NCI-H446 (cell line): ENCODE measurements around the gene CLCN1.

Source experiments
- DNase-seq, 2 experiments: peaks; one replicate each; lab custom pipeline; 2025; lab: John Stamatoyannopoulos, UW

CLCN1 gene

GRCh38 chr7:143334244-143334643, 18.3 kb downstream of the CLCN1 start:
- no peak for DNase-seq

DNA sequence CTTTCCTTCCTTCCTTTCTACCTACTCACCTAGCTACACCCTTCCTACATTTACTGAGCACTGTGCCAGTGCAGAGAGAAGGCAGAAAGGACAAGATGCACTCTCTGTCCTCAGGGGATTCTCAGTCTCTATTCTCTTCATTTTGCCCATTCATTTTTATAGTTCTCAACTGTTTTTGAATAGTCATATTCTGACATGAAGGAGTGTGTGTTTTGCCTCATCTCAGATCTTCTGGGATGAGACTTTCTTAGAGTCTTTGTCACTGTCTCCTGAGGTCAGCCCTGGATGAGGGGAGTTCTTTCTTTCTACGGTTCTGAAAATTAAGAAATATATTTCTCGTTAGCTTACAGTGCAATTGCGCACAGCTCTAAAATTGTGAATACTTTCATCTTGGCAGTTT, 21.3 kb downstream of the CLCN1 start:
- DNase-seq: no peak

DNA sequence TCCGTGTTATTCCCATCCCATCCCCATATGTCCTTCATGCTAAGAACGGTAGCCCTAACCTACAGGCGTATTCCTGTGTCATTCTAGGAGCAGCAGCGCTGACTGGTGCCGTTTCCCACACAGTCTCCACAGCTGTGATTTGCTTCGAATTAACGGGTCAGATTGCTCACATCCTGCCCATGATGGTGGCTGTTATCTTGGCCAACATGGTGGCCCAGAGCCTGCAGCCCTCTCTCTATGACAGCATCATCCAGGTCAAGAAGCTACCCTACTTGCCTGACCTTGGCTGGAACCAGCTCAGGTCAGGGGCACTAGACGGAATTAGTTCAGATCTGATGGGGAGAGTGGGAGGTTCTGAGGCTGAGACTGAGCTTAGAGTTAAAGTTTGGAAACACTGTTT, 25.9 kb downstream of the CLCN1 start:
- no peak for DNase-seq

GRCh38 chr7:143343596-143343995, 27.7 kb downstream of the CLCN1 start:
- DNase-seq: no peak

DNA sequence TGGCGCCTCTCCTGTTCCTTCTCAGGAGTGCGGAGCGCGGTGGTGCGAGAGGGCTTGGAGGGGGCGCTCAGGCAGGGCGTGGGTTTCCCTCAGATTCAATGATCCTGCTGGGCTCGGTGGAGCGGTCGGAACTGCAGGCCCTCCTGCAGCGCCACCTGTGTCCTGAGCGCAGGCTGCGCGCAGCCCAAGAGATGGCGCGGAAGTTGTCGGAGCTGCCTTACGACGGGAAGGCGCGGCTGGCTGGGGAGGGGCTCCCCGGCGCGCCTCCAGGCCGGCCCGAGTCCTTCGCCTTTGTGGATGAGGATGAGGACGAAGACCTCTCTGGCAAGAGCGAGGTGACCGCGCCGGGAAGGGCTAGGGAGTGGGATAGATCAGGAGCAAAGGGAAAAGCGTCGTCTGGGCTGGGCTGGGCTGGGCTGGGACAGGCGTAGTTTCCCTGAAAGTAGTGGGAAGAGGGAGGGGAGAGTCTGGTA, 29.6 kb downstream of the CLCN1 start:
- no peak for DNase-seq

- DNase-seq: no peak
Observed at GRCh38 chr7:143346018-143346417, 30.1 kb downstream of the CLCN1 start.

GRCh38 chr7:143347950-143348349, 32.0 kb downstream of the CLCN1 start:
- DNase-seq: no peak

DNA sequence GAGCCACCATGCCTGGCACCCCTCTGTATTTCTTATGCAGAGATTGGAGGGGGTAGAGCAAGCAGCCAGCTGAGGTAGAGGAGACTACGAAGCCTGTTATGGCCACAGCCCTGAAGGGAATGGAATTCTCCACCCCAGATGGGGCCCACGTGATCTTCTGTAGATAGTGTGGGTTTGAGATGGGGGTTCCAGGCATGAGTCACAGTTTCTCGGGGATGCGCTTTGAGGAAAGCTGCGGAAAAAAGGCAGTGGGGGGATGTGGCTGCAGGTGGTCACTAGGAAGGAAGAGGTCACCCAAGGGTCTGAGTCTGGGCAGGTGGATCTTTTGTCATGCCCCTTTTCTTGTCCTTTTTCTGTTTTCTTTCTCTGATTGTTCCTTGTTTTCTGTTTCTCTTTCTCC, 35.1 kb downstream of the CLCN1 start:
- DNase-seq: no peak

DNA sequence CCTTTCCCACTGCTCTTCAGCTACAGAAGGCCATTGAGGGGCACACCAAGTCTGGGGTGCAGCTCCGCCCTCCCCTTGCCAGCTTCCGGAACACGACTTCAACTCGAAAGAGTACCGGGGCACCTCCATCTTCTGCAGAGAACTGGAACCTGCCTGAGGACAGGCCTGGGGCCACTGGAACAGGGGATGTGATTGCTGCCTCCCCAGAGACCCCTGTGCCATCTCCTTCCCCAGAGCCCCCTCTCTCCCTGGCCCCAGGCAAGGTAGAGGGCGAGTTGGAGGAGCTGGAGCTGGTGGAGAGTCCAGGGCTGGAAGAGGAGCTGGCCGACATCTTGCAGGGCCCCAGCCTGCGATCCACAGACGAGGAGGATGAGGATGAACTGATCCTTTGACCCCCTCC, 35.7 kb downstream of the CLCN1 start:
- DNase-seq: no peak

GRCh38 chr7:143352531-143353002, 36.7 kb downstream of the CLCN1 start:
- no peak for DNase-seq

GRCh38 chr7:143354376-143354775, 38.5 kb downstream of the CLCN1 start:
- no peak for DNase-seq

- no peak for DNase-seq
Observed at GRCh38 chr7:143354965-143355364, 39.1 kb downstream of the CLCN1 start.

DNA sequence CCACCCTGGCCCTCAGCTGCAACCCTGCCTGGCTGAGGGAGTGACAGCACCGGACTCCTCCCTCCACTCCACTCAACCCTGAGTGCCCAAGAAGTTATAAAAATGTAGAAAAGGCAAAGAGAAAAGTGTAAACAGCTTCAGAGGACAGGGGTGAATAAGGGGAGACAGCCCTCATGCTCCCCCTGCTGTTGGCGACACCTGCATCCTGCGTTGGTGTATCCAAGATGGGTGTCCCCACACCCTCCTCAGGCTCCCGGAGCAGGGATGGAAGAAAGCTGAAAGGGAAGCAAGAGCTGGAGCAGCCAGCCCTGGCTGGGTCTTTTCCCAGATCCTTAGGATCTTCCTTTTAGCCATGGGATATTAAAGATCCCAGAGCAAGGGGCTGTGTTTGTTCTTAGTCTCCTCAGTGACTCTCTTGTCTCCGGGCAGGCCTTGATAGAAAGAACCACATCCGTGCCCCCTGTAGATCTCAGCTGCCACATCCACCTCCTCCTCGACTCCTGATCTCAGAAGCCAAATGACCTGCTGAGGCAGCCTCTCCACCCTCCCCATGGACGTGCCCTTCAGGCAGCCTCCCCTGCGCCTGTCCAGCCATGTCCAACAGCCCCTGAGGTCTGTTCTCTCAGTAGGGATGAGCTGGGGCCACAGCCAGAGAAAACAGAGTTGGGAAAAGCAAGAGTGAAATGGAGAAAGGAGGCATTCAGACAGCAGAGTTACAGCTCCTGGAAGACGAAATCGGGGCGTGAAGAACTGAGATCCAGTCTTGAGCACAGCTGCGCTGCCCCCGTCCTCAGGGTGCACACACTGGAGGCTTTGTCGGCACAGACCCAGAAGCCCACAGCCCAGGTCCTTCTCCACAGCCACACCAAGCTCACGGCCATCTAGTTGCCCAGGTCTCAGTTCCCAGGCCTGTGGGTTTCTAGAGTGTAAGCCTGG, 39.8 kb downstream of the CLCN1 start:
- DNase-seq: no peak

GRCh38 chr7:143356414-143357050, 40.6 kb downstream of the CLCN1 start:
- no peak for DNase-seq

DNA sequence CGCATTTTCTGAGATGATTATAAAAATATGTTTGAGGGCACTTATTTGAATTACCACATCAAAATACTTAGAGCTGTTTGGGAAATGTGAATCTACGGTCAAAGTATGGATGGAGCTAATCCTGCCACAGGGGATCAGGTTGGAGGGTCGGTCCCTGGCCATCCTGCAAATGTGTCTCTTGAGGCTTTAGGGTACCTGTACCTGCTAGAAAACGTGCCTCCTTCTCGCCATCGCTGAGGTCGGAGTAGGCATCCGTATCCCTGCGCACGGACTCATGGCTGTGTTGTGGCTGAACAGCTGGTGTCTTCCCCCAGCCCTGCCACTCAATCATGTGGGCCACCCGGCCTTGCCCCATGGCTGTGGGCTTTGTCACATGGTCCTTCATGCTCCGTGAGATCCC, 42.7 kb downstream of the CLCN1 start:
- no peak for DNase-seq

DNA sequence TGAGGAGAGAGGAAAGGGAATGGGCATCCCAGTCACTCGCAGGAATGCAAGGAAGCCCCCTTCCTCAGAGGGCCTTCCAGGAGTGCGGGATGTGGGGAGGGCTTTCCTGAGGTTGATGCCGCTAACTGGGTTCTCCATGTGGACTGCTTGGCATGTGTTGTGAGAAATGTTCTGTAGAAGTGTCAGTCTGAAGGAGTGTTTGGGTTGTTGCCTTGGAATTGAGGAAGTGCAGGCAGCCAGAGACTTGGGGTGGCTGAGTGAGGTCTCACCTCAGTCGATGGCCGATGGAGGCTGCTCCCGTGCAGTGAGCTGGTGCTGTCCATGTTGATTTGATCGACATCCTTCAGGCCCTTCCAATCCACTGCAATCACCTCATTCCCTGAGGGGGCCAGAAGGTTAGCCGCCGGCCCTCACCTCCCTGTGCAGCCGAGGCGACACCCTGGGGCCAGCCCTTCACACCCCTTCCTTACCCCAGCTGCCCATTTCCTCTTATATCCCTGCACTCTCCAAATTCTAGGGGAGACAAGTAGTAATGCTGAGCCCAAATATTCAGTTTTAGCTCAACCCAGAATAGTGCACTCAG, 44.0 kb downstream of the CLCN1 start:
- no peak for DNase-seq

DNA sequence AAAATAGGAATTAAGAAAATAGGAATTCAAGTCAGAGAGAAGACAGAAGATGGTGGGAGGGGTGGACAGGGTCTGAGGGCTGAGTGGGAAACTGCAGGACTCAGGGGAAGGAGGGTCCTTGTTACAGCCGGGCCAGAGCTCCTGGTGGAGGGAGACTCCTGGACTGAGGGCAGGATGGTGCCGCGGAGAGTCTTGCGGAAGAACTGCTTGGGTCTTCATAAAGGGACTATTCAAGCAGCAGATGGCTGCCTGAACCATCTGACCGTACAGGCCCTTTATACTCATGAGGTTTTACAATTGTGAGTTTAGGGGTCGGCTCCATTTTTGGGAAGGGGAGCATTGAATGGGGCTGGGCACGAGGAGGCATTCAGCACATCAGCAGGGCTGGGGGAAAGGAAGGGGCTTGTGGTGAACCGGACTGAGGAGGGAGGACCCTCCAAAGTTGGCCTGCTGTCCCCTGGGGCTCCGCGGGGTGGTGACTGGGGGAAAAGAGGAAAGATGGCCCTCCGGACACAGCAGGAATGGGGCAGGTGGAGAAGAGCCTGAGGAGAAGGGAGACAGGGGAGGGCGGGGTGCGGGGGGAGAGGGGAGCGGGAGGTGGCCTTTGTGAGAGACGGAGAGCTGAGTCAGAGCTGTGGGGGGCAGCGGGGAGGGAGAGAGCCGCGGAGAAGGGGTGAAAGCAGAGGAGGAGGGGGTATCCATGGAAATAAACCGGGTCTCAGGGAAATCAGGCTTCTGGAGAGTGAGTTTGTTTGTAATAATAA, 45.1 kb downstream of the CLCN1 start:
- DNase-seq: no peak

DNA sequence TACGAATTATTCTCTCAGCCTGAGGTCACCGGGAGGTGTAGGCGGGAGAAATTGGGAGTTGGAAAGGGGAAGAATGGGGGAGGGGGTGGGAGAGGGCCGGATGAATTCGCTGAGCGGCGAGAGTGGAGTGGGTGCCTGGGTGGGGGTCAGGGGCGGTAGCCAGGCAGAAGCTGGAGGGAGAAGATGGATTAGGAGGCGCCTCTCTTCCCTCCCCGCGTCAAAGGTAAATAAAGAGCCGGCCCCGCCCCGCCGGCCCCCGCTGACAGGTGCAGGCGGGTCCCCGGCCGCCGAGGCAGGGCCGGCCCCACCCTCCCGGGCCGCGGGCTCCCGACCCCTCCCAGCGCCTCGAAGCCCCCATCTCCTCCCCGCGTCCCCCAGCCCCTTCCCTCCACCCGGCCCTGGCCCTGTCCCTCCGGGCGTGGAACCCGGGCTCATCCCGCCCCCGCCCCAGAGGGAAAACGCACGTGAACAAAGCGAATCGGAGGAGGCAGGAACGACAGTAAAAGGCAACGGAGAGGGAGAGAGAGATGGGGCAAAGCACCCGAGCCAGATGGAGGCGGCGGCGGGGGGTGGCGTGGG, 45.7 kb downstream of the CLCN1 start:
- no peak for DNase-seq

DNA sequence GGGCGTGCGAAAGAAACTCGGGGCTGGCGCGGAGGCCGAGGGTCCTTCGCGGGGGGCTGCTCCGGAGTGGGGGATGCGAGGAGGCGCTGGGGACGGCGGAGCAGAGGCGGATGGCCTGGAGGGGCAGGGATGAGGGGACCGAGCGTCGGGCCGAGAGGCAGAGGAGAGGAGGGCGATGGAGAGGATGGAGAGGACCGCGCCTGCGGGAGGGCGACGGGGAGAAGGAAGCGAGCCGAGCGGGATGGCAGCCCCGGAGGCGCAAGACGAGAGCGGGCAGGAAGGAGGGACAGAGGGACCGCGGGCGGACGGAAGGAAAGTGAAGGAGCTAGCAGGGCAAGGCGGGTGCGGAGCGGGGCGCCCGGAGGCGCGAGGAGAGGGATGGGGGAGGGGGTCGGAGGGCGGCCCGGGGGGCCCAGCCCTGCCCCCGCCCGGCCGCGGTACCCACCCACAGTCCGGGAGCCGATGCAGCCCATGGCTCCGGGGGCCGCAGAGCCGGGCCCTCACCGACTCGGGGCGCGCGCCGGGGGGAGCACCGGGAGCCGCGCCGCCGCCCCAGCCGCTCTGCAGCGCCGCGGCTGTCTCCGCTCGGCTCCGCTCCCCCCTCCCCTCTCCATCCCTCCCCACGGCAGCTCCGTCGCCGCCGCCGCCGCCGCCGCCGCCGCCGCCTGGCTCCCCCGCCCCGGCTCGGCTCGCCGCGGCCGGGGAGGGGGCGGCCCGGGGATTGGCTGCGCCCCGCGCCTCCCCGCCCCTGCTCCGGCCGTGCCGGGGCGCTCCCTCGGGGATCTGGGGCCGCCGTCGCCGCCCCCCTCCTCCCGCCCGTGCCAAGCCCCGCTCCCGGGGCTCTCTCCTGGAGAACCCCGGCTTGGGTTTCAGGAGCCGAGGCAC, 46.5 kb downstream of the CLCN1 start, which contains the start of gene FAM131B:
Gene FAM131B (minus strand): TSS at position 583 of the 885 bp plus-strand sequence. CDS start 110 bp downstream, at position 473.
- no peak for DNase-seq
